PFSK-1 (cell line): Measurements from ENCODE around the gene KPNB1.

Experiments
- FOXP2 ChIP-seq: optimal IDR thresholded peaks from 2 replicates; pipeline ENCODE3; 2011; ENCODE audit warnings: borderline replicate concordance, control low read depth, inconsistent platforms; ENCODE audit not compliant: insufficient read depth; ENCODE audit errors: extremely low read length, extremely low read depth
- POLR2AphosphoS5 ChIP-seq: IDR thresholded peaks from 2 replicates; pipeline ENCODE4 v1.6.1; 2012; ENCODE audit warnings: low read depth, mild to moderate bottlenecking, control low read depth, low read length, moderate library complexity
- SIN3A ChIP-seq: IDR thresholded peaks from 2 replicates; pipeline ENCODE4 v1.6.1; 2012; ENCODE audit warnings: mild to moderate bottlenecking, low read length, moderate library complexity, borderline replicate concordance; ENCODE audit not compliant: insufficient read depth
- TAF1 ChIP-seq: IDR thresholded peaks from 2 replicates; pipeline ENCODE4 v1.6.1; 2012; ENCODE audit warnings: low read length, control low read depth, borderline replicate concordance; ENCODE audit not compliant: insufficient read depth
- TF ChIP-seq, protein P1 (sequence below), 2 experiments: IDR thresholded peaks; 2 replicates each; pipeline versions ENCODE4 v1.6.1 to v1.8.0; 2011 to 2012; ENCODE audit warnings: low read depth in 2 of 2, low read length in 2 of 2, control low read depth in 1 of 2, inconsistent platforms in 1 of 2, mild to moderate bottlenecking in 1 of 2, moderate library complexity in 1 of 2; ENCODE audit not compliant: insufficient read depth in 1 of 2

Gene KPNB1

DNA sequence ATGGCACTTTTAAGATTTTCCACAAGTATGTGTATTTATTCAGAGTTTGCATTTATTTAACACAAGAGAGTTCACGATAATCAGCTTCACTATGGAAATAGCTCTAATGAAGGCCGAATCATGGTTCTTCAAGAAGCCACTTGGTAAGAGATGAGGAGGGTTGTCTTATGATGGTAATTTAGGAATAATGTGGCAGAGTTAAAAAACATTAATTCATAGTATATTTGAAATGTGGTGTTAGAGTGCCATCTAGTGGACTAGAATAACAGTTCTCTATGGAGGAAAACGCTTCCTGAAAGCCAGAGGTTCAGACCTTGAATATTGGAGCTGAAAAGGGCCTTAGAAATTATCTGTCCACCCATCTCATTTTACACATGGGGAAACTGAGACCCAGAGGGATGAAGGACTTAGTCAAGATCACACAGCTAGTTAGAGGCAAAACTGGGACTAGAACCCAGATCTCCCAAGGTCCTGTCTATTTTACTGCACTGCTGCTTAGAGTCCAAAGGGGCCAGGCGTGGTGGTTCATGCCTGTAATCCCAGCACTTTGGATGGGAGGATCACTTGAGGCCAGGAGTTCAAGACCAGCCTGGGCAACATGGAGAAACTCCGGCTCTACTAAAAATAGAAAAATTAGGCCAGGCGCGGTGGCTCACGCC, 33.8 kb upstream of the KPNB1 start:
- TF ChIP-seq SIN3A = no peak
- no peak for TF ChIP-seq POLR2AphosphoS5
- TF ChIP-seq FOXP2 = no peak
- no peak for TF ChIP-seq TAF1
- TF ChIP-seq, protein P1, sequence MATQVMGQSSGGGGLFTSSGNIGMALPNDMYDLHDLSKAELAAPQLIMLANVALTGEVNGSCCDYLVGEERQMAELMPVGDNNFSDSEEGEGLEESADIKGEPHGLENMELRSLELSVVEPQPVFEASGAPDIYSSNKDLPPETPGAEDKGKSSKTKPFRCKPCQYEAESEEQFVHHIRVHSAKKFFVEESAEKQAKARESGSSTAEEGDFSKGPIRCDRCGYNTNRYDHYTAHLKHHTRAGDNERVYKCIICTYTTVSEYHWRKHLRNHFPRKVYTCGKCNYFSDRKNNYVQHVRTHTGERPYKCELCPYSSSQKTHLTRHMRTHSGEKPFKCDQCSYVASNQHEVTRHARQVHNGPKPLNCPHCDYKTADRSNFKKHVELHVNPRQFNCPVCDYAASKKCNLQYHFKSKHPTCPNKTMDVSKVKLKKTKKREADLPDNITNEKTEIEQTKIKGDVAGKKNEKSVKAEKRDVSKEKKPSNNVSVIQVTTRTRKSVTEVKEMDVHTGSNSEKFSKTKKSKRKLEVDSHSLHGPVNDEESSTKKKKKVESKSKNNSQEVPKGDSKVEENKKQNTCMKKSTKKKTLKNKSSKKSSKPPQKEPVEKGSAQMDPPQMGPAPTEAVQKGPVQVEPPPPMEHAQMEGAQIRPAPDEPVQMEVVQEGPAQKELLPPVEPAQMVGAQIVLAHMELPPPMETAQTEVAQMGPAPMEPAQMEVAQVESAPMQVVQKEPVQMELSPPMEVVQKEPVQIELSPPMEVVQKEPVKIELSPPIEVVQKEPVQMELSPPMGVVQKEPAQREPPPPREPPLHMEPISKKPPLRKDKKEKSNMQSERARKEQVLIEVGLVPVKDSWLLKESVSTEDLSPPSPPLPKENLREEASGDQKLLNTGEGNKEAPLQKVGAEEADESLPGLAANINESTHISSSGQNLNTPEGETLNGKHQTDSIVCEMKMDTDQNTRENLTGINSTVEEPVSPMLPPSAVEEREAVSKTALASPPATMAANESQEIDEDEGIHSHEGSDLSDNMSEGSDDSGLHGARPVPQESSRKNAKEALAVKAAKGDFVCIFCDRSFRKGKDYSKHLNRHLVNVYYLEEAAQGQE (IDR thresholded peaks at IDR 0.05; ENCODE audit: insufficient read depth in 1 of 2, low read depth in 2 of 2, low read length in 2 of 2) = no peak

DNA sequence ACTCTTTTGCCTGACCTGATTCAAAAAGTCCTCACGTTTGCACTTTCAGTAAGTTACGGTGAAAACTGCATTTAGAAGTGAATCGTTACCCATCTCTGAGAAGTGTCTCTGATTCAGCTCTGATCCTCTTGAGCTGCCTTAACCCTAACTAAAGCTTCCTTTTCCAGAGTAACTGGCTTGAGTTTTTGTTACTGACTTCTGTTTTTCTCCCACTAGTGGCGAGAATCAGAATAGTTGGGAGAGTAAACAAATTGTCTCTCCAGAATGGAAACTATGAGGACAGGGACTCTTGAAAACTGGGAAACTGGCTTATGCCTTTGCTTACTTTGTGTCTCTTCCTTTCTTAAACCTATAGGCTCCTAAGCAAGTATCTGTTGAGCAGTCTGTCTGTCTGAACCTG, 31.3 kb upstream of the KPNB1 start:
- TF ChIP-seq SIN3A (no peak), TAF1 (no peak), POLR2AphosphoS5 (no peak), FOXP2 (no peak)
- TF ChIP-seq, protein P1 (IDR thresholded peaks at IDR 0.05; ENCODE audit: insufficient read depth in 1 of 2, low read depth in 2 of 2, low read length in 2 of 2) = no peak

DNA sequence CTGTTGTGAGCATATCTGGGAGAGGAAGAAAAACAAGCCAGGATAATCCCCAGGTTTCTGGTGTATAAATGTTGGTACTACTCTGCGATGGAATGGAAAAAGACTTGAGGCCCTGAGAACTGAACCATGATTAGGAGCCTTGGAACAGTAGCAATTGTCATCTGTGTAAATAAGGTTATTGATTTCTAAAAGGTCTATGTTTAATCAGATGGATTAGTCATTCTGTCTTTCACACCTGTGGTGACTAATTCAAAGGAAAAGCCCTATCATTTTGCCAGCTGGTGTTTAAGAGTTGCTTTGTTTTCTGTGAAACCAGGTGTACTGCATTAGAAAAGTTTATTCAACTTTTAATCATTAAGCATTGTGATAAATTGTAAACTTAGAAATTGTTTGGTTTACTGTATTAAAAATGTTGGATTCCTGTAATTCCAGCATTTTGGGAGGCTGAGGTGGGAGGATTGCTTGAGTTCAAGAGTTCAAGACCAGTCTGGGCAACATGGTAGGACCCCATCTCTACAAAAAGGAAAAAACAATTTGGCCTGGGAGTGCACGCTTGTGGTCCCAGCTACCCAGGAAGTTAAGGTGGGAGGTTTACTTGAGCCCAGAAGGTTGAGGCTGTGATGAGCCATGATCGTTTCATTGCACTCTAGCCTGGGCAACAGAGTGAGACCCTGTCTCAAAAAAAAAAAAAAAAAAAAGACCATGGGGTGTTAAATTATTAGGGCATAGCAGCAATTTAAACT, 29.0 kb upstream of the KPNB1 start:
- no peak for TF ChIP-seq TAF1
- TF ChIP-seq, protein P1 (IDR thresholded peaks at IDR 0.05; ENCODE audit: insufficient read depth in 1 of 2, low read depth in 2 of 2, low read length in 2 of 2) = no peak
- TF ChIP-seq FOXP2 = no peak
- no peak for TF ChIP-seq SIN3A
- TF ChIP-seq POLR2AphosphoS5 = no peak

DNA sequence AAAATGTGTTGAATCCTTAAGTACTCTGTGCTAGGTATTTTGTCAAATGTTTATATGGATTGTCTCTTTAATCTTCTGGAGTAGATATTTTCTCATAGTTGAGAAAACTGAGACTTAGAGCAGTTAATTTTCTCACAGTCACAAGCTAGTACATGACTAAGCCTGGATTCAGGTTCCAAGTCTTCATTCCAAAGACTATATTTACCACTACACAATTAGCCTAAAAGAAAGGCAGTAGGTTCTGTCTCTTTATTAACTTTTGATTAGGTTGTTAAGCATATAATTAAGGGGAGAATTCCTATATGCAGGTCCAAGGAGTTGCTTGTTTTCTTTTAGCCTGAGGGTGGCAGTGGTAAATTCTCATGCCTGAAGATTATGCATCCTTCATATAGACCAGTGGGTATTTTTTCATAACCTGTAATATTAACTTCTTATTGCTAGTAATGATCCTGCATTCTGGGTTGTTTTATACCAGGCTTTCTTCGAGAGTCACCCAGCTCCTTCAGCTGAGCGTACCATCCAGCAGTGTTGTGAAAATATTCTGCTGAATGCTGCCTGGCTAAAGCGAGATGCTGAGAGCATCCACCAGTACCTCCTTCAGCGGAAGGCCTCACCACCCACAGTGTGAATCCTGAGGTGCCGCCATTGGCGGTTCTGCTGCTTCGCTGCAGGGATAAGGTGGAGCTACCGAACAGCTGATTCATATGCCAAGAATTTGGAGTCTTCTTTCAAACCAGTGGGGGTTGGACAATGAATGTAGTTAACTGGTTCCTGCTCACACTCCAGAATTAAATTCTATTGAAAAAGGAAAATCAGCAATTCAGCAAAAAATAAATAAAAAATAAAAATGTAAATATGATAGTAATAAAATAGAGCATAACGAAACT, 28.2 kb upstream of the KPNB1 start:
- no peak for TF ChIP-seq TAF1
- no peak for TF ChIP-seq FOXP2
- TF ChIP-seq SIN3A = no peak

DNA sequence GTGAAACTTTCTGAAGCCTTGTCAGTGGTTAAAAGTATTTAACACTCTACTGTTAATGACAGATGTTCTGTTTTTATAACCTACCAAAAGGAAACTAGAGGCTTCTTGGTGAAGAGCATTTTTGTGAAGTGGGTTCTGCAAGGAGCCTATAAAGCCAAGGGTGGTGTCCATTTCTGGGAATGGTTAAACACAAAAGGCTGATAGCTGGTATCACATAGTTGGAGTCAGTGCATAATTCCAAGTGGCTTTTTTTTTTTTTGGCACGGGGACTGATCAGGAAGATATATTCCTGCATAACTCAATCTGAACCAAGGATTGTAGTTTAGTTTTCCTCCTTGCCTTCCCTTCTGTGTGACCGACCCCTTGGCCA, 27.6 kb upstream of the KPNB1 start:
- TF ChIP-seq TAF1 = no peak
- TF ChIP-seq, protein P1 (IDR thresholded peaks at IDR 0.05; ENCODE audit: insufficient read depth in 1 of 2, low read depth in 2 of 2, low read length in 2 of 2) = no peak
- TF ChIP-seq FOXP2 = no peak
- no peak for TF ChIP-seq POLR2AphosphoS5
- no peak for TF ChIP-seq SIN3A
